MG63 (cell line): ENCODE measurements around the gene TBXAS1. TPM values are rescaled to one million over a fixed set of nuclear protein-coding genes. Genes with fewer than 3 reads are reported as not detected.

Experiments used
- DNase-seq: peaks from one replicate; pipeline ENCODE4 v3.0.0-alpha.2; 2020
- H3K27me3 ChIP-seq: fragments of 250-450 bp; sonication (Bioruptor Pico); 2 replicates; pipeline ENCODE4 v1.5.1; 2020; ENCODE audit warnings: mild to moderate bottlenecking, moderate library complexity
- H3K36me3 ChIP-seq: fragments of 250-450 bp; sonication (Bioruptor Pico); 2 replicates; pipeline ENCODE4 v1.5.1; 2020; ENCODE audit warnings: mild to moderate bottlenecking, moderate library complexity
- H3K4me3 ChIP-seq: fragments of 250-450 bp; sonication (Bioruptor Pico); 2 replicates; pipeline ENCODE4 v1.5.1; 2020; ENCODE audit warnings: mild to moderate bottlenecking, moderate library complexity
- H3K9me3 ChIP-seq: fragments of 250-450 bp; sonication (Bioruptor Pico); 2 replicates; pipeline ENCODE4 v1.5.1; 2020; ENCODE audit warnings: mild to moderate bottlenecking, moderate library complexity
- total RNA-seq: library from RNA; depleted of rRNA; stranded (reverse); fragments of >200 nt; shearing (Covaris generic); gene quantifications from 2 replicates; pipeline ENCODE4 v1.2.3, GENCODE V29; 2014; ENCODE audit warnings: low replicate concordance

Gene TBXAS1
- total RNA-seq, 1 experiment from 2014 or later, result 0.56 TPM

GRCh38 chr7:140005754-140006503, 176.9 kb downstream of the TBXAS1 start:
- Histone ChIP-seq H3K9me3 (no peaks in the 10 kb centered on the region), H3K36me3 (no peaks in the 10 kb centered on the region), H3K27me3 (no peaks in the 10 kb centered on the region), H3K4me3 (no peak overlapping the region)
- no peak for DNase-seq

- no peak overlapping the region for H3K4me3 ChIP-seq
- H3K9me3 ChIP-seq, result no peaks in the 10 kb centered on the region
- H3K27me3 ChIP-seq, result no peaks in the 10 kb centered on the region
- no peak for DNase-seq
- H3K36me3 ChIP-seq, result no peaks in the 10 kb centered on the region
Observed at GRCh38 chr7:140006600-140006999, 177.5 kb downstream of the TBXAS1 start.

- H3K9me3 ChIP-seq, result no peaks in the 10 kb centered on the region
- H3K27me3 ChIP-seq, result no peaks in the 10 kb centered on the region
- DNase-seq, result no peak
- H3K4me3 ChIP-seq, result no peak overlapping the region
- no peaks in the 10 kb centered on the region for H3K36me3 ChIP-seq
Observed at GRCh38 chr7:140007051-140007690, 178.1 kb downstream of the TBXAS1 start.

GRCh38 chr7:140008755-140009610, 179.9 kb downstream of the TBXAS1 start:
- H3K36me3 ChIP-seq, result no peaks in the 10 kb centered on the region
- no peak for DNase-seq
- no peaks in the 10 kb centered on the region for H3K9me3 ChIP-seq
- no peak overlapping the region for H3K4me3 ChIP-seq
- H3K27me3 ChIP-seq, result no peaks in the 10 kb centered on the region

- no peaks in the 10 kb centered on the region for H3K9me3 ChIP-seq
- H3K36me3 ChIP-seq, result no peaks in the 10 kb centered on the region
- no peak overlapping the region for H3K4me3 ChIP-seq
- no peaks in the 10 kb centered on the region for H3K27me3 ChIP-seq
- no peak for DNase-seq
Observed at GRCh38 chr7:140009735-140010134, 180.7 kb downstream of the TBXAS1 start.

GRCh38 chr7:140010194-140010895, 181.3 kb downstream of the TBXAS1 start:
- Histone ChIP-seq H3K4me3 (no peak overlapping the region), H3K9me3 (no peaks in the 10 kb centered on the region), H3K27me3 (no peaks in the 10 kb centered on the region), H3K36me3 (no peaks in the 10 kb centered on the region)
- no peak for DNase-seq

DNA sequence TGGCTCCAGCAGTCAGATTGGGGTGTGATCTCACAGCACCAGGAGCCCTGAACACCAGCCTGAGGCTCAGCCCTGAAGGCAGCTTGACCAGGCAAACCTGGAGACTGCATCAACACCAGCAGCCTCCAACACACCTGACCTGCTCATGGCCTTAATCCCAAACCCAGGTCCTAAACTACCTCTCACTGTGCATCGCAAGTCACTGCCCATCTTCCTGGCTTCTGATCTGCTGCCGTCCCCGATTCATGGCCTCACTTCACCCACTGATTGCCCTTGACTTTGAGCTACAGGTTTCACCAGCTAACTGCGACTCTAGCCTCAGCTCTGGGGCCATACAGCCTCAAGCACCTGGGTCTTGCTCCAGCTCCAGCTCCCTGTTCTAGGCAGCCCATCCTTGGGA, 184.6 kb downstream of the TBXAS1 start:
- H3K4me3 ChIP-seq, result no peak overlapping the region
- no peaks in the 10 kb centered on the region for H3K9me3 ChIP-seq
- DNase-seq, result no peak
- H3K27me3 ChIP-seq, result no peaks in the 10 kb centered on the region
- H3K36me3 ChIP-seq, result no peaks in the 10 kb centered on the region

DNA sequence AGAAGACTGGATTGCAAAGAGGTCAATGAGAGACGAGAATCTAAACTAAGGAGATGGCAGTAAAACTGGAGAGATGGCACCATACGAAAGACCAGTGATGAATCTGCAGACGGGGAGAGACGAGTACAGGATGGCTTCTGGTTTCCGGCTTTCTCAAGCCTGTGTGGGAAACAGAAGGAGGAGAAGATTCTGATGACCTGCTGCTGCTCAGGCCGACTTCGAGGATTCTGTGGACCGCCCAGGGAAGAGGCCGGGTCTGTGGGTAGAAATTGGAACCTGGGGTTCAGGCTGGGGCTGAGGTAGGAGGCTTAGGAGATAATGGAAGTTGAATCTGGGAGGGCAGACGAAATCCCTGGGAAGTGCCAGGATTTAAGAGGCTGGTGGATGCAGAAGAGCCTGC, 185.1 kb downstream of the TBXAS1 start:
- Histone ChIP-seq H3K27me3 (no peaks in the 10 kb centered on the region), H3K4me3 (no peak overlapping the region), H3K9me3 (no peaks in the 10 kb centered on the region), H3K36me3 (no peaks in the 10 kb centered on the region)
- DNase-seq, result no peak

DNA sequence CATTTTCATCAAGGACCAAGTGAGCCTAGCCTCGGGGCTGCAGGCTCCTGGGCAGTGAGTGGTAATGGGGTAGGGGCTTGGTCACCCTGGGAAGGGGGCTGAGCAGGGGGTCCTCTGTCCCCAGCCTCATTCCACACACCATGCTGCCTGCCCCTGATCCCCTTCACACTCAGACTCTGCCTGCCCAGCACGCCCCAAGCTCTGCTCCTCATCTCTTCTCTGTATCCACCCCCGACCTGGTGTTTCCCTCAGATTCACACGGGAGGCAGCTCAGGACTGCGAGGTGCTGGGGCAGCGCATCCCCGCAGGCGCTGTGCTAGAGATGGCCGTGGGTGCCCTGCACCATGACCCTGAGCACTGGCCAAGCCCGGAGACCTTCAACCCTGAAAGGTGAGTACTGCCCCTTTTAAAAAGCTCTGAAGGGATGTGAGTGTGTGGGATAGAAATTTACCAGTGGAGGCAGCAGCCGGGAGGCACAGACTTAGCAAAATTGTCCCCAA, 186.5 kb downstream of the TBXAS1 start:
- no peak overlapping the region for H3K4me3 ChIP-seq
- DNase-seq, result no peak
- H3K36me3 ChIP-seq, result no peaks in the 10 kb centered on the region
- no peaks in the 10 kb centered on the region for H3K27me3 ChIP-seq
- H3K9me3 ChIP-seq, result no peaks in the 10 kb centered on the region

DNA sequence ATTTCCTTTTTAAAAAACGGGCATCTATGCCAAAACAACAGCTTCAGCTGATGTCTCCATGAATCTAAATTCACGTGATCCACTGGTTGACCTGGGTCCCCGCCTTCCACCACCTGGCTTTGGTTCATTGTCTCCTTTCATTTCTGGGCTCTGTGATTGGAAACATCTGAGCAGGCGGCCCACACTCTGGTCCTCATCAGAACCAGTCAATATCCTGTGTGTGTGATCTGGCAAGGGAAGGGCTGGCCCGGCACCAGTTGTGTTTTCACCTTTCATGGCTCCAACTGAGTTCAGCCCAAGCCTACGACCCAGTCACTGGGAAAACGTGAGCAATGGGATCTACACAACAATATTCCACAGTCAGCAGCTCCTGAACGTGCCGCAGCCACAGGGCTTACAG, 187.5 kb downstream of the TBXAS1 start:
- DNase-seq, result no peak
- no peaks in the 10 kb centered on the region for H3K9me3 ChIP-seq
- no peaks in the 10 kb centered on the region for H3K27me3 ChIP-seq
- H3K36me3 ChIP-seq, result no peaks in the 10 kb centered on the region
- H3K4me3 ChIP-seq, result no peak overlapping the region

DNA sequence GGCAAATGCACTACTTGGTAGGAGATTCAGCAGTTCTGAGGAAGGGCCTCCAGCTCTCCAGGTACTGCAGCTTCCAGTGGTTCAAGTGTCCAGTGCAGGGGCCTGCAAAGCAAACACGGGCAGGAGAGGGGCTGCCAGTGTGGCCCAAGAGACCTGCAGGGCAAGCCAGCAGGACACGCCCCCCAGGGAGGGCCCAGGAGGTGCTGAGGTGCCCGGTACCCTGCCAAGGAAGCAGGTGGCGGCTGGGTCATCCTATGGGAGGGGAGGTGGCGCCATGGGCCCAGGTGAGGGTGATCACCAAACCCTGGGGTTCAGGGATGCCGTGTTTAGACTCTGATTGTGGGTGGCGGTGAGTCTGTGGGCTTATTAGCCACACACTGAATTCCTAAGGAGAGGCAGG, 188.0 kb downstream of the TBXAS1 start:
- Histone ChIP-seq H3K9me3 (no peaks in the 10 kb centered on the region), H3K36me3 (no peaks in the 10 kb centered on the region), H3K4me3 (no peak overlapping the region), H3K27me3 (no peaks in the 10 kb centered on the region)
- no peak for DNase-seq

GRCh38 chr7:140017543-140017942, 188.5 kb downstream of the TBXAS1 start:
- no peak for DNase-seq
- H3K27me3 ChIP-seq, result no peaks in the 10 kb centered on the region
- H3K36me3 ChIP-seq, result no peaks in the 10 kb centered on the region
- H3K9me3 ChIP-seq, result no peaks in the 10 kb centered on the region
- no peak overlapping the region for H3K4me3 ChIP-seq

- no peaks in the 10 kb centered on the region for H3K9me3 ChIP-seq
- no peaks in the 10 kb centered on the region for H3K27me3 ChIP-seq
- no peak for DNase-seq
- H3K4me3 ChIP-seq, result no peak overlapping the region
- H3K36me3 ChIP-seq, result no peaks in the 10 kb centered on the region
Observed at GRCh38 chr7:140018125-140019043, 189.3 kb downstream of the TBXAS1 start.

- Histone ChIP-seq H3K27me3 (no peaks in the 10 kb centered on the region), H3K36me3 (no peaks in the 10 kb centered on the region), H3K9me3 (no peaks in the 10 kb centered on the region), H3K4me3 (no peak overlapping the region)
- no peak for DNase-seq
Observed at GRCh38 chr7:140019172-140019571, 190.1 kb downstream of the TBXAS1 start.

DNA sequence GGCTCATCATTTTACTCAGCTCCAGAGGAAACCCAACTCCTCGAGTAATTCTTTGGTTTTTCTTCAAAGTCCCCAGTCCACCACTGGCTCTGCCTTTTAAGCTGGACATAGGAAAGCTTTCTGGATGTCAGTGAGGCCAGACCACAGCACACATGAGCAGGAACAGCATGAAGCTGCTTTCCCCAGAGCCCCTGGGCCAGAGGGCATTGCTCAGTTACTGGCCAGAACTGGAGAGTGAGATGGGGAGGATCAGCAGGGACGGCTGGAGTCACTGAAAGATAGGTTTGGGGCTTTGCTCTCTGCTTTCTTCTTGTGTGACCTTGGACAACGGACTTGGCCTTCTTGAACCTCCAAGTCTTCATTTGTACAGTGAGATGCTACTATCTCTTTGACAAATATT, 190.5 kb downstream of the TBXAS1 start:
- Histone ChIP-seq H3K36me3 (no peaks in the 10 kb centered on the region), H3K27me3 (no peaks in the 10 kb centered on the region), H3K9me3 (no peaks in the 10 kb centered on the region), H3K4me3 (no peak overlapping the region)
- no peak for DNase-seq

DNA sequence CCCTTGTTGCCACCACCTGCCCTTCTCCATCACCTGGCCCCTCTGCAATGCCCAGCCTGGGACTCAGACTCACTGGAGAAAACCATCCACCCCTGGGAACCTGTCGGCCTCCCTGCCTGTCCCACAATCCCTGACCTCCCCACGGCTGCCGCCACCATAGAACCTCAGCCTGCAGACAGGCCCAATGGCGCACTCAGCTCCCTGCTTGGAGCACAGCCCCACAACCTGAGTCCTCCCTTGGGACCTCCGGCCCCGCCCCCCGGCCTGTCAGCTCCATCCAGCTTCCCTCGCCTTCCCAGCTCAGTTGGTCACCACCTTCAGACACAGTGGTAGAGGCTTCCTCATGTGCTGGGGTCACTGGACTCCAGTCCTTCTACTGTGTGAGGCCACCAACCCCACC, 192.5 kb downstream of the TBXAS1 start:
- DNase-seq, result no peak

More for the DNA sequence above, 192.5 kb downstream of the TBXAS1 start:
- no peaks in the 10 kb centered on the region for H3K27me3 ChIP-seq
- H3K9me3 ChIP-seq, result no peaks in the 10 kb centered on the region
- H3K36me3 ChIP-seq, result no peaks in the 10 kb centered on the region
- H3K4me3 ChIP-seq, result no peak overlapping the region
